ENCODE data around the gene ABCB6.
"Not testable (repeated sequence)": the region's sequence is repeated elsewhere in the genome, so short reads cannot be mapped to it uniquely, and the experiment has no call there.

The ABCB6 gene

GRCh38 chr2:219213486-219214071, 5.2 kb downstream of the ABCB6 start:
- no peak for DNase-seq (ENCODE audit: low read depth, low spot score)

DNA sequence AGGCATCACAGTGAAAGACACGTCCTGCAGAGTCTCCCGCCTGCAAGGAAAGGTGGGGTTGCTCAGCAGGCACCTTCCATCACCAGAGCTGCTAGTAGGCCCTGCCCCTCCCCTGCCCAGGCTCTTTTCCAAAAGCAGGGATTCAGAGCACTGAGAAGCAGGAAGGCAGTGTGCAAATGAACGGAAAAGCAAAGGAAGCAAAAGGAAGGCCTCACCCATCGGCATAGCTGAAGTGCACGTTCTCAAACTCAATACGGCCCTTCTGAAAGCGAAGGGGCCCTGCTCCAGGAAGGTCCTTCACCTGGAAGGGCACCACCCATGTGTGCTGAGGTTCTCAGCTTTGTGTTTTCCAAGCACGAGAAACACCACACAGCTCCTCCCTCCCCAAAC, 5.7 kb downstream of the ABCB6 start:
- DNase-seq (ENCODE audit: low read depth, low spot score) = no peak

DNA sequence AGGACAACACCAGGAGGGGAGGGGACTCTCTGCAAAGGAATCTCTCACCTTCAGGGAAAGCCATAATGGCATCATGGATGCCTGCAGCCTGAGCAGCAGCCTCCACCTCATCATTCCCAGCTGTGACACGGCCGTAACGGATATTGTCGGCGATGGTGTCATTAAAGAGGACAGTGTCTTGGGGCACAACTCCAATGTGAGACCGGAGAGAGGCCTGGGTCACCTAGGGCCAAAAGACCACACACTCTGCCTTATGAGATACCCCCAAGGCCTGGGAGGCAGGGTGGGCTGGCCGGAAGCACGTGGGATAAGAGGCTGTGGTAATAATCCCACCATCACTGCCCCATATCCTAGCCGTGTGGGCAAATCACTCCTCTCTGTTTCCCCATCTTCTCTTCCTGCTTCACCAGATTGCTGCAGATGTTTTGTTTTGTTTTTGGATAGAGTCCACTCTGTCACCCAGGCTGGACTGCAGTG, 7.8 kb downstream of the ABCB6 start:
- DNase-seq (ENCODE audit: low read depth, low spot score) = no peak

GRCh38 chr2:219210196-219210885, 8.4 kb downstream of the ABCB6 start:
- DNase-seq (ENCODE audit: low read depth, low spot score) = no peak

- no peak for DNase-seq (ENCODE audit: low read depth, low spot score)
Measured at GRCh38 chr2:219209236-219210195, 9.2 kb downstream of the ABCB6 start.

DNA sequence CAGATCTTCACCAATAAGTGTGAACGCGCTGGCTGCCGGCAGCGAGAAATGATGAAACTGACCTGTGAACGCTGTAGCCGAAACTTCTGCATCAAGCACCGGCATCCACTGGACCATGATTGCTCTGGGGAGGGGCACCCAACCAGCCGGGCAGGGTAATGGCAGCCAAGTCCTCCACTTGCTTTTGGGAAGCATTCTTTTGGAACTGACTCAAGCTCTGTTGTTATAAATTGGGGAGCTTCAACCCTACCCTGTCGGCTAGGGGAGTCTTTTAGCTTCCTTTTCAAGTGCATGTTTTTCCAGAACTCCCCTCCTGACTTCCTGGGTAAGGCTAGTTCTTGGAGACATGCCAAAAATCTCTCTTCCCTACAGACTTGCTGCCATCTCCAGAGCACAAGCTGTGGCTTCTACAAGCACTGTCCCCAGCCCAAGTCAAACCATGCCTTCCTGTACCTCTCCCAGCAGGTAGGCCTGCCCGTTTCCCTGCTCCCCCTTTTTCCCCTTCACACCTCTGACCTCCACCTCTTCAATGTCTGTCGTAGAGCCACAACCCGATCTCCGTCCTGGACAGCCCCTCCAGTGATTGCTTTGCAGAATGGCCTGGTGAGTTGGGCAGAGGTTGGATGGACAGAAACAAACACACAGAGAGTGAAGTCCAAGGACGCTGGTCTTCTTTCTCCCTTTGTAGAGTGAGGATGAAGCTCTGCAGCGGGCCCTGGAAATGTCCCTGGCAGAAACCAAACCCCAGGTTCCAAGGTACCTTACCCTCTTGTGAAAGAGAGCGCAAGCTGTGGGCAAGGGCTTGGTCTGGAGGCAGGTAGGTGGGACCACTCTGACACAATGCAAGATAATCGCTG, 10.6 kb downstream of the ABCB6 start:
- no peak for DNase-seq (ENCODE audit: low read depth, low spot score)

DNA sequence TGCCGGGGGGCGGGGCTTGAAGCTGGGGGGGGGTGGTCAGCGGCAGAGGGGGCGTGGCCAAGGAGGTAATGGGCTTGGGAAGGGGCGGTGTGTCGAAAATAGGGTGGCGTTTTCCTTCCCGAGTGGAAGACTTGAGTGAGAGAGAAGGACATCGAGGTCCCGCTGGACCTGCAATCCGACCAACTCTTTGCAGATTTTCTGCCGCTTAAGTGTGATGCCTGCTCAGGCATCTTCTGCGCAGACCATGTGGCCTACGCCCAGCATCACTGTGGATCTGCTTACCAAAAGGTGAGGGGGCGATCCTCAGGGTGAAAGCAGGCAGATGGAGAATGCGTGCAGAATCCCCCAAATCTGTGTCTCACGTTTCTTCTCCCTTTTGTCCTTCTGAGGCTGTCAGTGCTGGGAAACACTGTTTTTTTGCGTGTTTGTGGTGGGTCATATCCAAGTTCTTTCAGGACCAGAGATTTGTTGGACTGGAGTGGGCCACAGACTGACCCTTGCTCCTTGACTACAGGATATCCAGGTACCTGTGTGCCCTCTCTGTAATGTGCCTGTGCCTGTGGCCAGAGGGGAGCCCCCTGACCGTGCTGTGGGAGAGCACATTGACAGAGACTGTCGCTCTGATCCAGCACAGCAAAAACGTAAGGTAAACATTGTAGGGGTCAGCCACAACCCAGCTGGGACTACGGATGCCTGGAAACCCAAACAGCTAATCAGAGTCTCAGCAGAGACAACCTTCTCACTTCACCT, 11.4 kb downstream of the ABCB6 start:
- DNase-seq (ENCODE audit: low read depth, low spot score) = no peak

- DNase-seq (ENCODE audit: low read depth, low spot score) = peak; percentile 87
Measured at GRCh38 chr2:219206328-219207133, 12.2 kb downstream of the ABCB6 start, which contains the start of gene ZFAND2B. ZFAND2B (plus strand) TSS chr2:219206782; CDS start chr2:219206988, 206 bp downstream.

- no peak for DNase-seq (ENCODE audit: low read depth, low spot score)
Measured at GRCh38 chr2:219205981-219206327, 12.8 kb downstream of the ABCB6 start.

DNA sequence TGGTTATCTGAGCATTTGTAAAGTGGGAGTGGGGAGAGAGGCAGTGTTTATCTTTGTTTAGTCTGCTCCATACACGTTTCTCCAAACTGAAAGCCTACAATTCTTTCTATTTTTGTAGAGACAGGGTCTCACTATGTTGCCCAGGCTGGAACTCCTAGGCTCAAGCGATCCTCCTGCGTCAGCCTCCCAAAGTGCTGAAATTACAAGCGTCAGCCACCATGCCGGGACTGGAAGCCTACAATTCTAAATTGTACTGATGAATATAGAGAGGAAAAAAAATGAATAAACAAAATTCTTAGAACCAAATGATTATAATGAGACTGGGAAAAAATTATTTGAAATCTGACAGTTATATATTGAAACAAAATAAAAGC, 13.6 kb downstream of the ABCB6 start:
- no peak for DNase-seq (ENCODE audit: low read depth, low spot score)

DNA sequence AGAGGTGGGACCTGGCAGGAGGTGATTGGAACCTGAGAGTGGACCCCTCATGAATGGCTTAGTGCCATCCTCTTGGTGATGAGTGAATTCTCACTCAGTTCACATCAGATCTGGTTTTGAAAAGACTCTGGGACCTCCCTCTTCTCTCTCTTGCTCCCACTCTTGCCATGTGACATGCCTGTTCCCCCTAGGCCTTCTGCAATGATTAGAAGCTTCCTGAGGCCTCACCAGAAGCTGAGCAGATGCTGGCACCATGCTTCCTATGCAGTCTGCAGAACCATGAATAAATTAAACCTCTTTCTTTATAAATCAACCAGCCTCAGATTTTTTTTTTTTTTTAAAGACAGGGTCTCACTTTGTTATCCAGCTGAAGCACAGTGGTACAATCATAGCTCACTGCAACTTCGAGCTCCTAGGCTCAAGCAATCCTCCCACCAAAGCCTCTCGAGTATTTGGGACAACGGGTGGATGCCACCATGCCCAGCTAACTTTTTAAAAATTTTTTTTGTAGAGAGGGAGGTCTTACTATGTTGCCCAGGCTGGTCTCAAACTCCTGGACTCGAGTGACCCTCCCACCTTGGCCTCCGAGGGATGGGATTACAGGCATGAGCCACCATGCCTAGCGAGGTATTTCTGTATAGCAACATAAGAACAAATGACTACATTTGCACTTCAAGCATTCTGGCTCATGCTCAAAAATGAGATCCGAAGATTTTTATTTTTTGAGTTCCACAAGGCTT, 14.2 kb downstream of the ABCB6 start:
- no peak for DNase-seq (ENCODE audit: low read depth, low spot score)

DNA sequence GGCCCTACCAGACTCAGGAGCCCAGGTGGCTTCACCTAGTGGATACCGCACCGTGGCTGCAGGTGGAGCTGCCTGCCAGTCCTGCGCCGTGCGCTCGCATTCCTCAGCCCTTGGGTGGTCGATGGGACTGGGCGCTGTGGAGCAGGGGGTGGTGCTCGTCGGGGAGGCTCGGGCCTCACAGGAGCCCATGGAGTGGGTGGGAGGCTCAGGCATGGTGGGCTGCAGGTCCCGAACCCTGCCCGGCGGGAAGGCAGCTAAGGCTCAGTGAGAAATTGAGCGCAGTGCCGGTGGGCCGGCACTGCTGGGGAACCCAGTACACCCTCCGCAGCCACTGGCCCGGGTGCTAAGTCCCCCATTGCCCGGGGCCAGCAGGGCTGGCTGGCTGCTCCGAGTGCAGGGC, 17.4 kb downstream of the ABCB6 start:
- DNase-seq (ENCODE audit: low read depth, low spot score) = not testable (repeated sequence)

- DNase-seq (ENCODE audit: low read depth, low spot score) = not testable (repeated sequence)
Measured at GRCh38 chr2:219200502-219201326, 18.0 kb downstream of the ABCB6 start.

GRCh38 chr2:219199470-219200211, 19.1 kb downstream of the ABCB6 start:
- DNase-seq (ENCODE audit: low read depth, low spot score) = no peak

- no peak for DNase-seq (ENCODE audit: low read depth, low spot score)
Measured at GRCh38 chr2:219198974-219199373, 19.8 kb downstream of the ABCB6 start.

DNA sequence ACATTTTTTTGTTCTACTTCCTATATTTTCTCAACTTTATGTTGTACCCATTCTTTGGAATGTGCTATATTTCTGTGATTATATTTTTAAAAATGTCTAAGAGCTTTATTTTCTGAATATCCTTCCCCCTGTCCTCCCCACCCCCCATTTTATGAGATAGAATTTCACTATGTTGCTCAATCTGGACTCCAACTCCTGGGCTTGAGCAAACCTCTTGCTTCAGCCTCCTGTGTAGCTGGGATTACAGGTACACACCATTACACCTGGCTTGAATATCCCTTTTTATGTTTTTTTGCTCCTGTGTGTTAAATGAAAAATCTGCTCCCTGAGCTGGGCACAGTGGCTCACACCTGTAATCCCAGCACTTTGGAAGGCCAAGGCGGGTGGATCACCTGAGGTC, 21.4 kb downstream of the ABCB6 start:
- DNase-seq (ENCODE audit: low read depth, low spot score) = no peak

DNA sequence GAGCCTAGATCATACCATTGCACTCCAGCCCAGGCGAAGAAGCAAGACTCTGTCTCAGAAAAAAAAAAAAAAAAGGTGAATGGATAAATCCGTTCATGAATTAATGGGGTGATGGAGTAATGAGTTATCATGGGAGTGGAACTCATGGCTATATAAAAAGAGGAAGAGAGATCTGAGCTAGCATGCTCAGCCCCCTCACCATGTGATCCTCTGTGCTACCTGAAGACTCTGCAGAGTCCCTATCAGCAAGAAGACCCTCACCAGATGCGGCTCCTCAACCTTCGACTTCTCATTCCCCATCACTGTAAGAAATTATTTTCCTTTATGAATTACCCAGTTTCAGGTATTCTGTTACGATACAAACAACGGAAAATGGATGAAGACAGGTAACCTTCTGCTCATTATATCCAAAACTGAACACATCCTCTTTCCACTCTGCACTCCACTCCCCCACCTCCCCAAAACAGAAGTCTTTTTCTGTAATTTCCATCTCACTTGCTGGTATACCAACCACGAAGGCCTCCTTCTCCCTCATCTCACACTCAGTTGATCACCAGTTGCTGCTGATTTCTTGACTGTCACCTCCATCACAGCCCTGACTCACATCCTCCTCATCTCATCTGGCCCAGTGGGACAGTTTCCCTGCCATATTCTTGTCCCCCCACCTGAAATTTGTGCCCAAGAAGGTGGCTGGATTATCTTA, 31.9 kb downstream of the ABCB6 start:
- DNase-seq (ENCODE audit: low read depth, low spot score) = no peak
